Measurements from ENCODE around the gene FKBP6.

DNA sequence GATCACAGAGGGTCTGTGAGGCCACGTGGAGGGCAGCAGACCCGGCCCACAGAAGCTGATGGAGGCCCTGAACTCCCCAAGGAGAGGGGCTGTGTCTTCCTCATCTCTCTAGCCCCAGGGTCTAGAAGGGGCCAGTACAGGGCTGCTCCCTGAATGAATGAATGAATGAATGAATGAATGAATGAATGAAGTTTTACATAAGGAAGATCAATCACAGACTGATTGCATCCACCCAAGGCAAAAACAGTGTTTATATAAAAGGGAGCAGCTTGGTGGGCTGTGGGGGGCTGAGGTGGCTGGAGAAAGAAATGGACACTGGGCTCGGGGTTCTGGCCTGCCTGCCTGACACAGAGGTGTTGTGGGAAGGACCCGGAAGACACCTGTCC is 14.4 kb upstream of the FKBP6 start:
- TF ChIP-seq, protein P1, sequence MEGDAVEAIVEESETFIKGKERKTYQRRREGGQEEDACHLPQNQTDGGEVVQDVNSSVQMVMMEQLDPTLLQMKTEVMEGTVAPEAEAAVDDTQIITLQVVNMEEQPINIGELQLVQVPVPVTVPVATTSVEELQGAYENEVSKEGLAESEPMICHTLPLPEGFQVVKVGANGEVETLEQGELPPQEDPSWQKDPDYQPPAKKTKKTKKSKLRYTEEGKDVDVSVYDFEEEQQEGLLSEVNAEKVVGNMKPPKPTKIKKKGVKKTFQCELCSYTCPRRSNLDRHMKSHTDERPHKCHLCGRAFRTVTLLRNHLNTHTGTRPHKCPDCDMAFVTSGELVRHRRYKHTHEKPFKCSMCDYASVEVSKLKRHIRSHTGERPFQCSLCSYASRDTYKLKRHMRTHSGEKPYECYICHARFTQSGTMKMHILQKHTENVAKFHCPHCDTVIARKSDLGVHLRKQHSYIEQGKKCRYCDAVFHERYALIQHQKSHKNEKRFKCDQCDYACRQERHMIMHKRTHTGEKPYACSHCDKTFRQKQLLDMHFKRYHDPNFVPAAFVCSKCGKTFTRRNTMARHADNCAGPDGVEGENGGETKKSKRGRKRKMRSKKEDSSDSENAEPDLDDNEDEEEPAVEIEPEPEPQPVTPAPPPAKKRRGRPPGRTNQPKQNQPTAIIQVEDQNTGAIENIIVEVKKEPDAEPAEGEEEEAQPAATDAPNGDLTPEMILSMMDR (IDR thresholded peaks at IDR 0.05; ENCODE audit: poor library complexity, severe bottlenecking), result no peak
- no peak for TF ChIP-seq SMC3 (conservative IDR thresholded peaks at IDR 0.05; ENCODE audit: poor library complexity)
- TF ChIP-seq EZH2 (IDR thresholded peaks at IDR 0.05; ENCODE audit: borderline replicate concordance, insufficient read depth, low read length, poor library complexity, severe bottlenecking), result no peak
- TF ChIP-seq, protein P2, sequence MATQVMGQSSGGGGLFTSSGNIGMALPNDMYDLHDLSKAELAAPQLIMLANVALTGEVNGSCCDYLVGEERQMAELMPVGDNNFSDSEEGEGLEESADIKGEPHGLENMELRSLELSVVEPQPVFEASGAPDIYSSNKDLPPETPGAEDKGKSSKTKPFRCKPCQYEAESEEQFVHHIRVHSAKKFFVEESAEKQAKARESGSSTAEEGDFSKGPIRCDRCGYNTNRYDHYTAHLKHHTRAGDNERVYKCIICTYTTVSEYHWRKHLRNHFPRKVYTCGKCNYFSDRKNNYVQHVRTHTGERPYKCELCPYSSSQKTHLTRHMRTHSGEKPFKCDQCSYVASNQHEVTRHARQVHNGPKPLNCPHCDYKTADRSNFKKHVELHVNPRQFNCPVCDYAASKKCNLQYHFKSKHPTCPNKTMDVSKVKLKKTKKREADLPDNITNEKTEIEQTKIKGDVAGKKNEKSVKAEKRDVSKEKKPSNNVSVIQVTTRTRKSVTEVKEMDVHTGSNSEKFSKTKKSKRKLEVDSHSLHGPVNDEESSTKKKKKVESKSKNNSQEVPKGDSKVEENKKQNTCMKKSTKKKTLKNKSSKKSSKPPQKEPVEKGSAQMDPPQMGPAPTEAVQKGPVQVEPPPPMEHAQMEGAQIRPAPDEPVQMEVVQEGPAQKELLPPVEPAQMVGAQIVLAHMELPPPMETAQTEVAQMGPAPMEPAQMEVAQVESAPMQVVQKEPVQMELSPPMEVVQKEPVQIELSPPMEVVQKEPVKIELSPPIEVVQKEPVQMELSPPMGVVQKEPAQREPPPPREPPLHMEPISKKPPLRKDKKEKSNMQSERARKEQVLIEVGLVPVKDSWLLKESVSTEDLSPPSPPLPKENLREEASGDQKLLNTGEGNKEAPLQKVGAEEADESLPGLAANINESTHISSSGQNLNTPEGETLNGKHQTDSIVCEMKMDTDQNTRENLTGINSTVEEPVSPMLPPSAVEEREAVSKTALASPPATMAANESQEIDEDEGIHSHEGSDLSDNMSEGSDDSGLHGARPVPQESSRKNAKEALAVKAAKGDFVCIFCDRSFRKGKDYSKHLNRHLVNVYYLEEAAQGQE (IDR thresholded peaks at IDR 0.05; ENCODE audit: borderline replicate concordance), result no peak
- no peak for TF ChIP-seq TAF1 (IDR thresholded peaks at IDR 0.05; ENCODE audit: low read depth)
- TF ChIP-seq POLR2AphosphoS5 (IDR thresholded peaks at IDR 0.05), result no peak

Measured in neural cell (in vitro differentiated cells).